GM12873 (cell line): ENCODE measurements around the gene NFYC.

Experiments used
- CTCF ChIP-seq: IDR thresholded peaks from 2 replicates; pipeline ENCODE4 v1.5.1; 2012; ENCODE audit warnings: low read depth, mild to moderate bottlenecking, moderate library complexity, low read length, control low read depth; ENCODE audit not compliant: insufficient read depth; ENCODE audit errors: missing control alignments

NFYC gene

GRCh38 chr1:40758578-40759343 is 67.3 kb downstream of the NFYC start:
- no peak for TF ChIP-seq CTCF

- no peak for TF ChIP-seq CTCF
These were observed 69.5 kb downstream of the NFYC start for GRCh38 chr1:40760984-40761383.

GRCh38 chr1:40762144-40762923 is 70.8 kb downstream of the NFYC start:
- TF ChIP-seq CTCF: no peak

GRCh38 chr1:40763742-40764532 is 72.4 kb downstream of the NFYC start:
- TF ChIP-seq CTCF: no peak

- TF ChIP-seq CTCF: no peak
These were observed 73.5 kb downstream of the NFYC start for GRCh38 chr1:40764981-40765380.

- TF ChIP-seq CTCF: no peak
These were observed 74.5 kb downstream of the NFYC start for GRCh38 chr1:40766017-40766416.

- no peak for TF ChIP-seq CTCF
These were observed 75.1 kb downstream of the NFYC start for GRCh38 chr1:40766560-40766959.
